Panc1 (cell line): ENCODE measurements around the gene TTC34. TPM values are rescaled to one million over a fixed set of nuclear protein-coding genes. Genes with fewer than 3 reads are reported as not detected.

ENCODE experiments used
- ATAC-seq: fragments of 200-7000 bp; cut with Tn5 transposase; 2 replicates; pipeline ENCODE4 v1.9.1; 2020; ENCODE audit warnings: mild to moderate bottlenecking, moderate library complexity
- BruUV-seq: library from RNA; stranded (reverse); fragments of 400-500 nt; replicated peaks from 2 replicates; lab custom pipeline; 2021; lab: Mats Ljungman, UMichigan
- CTCF ChIA-PET: fragments of 300-600 bp; sonication (Branson Sonifier 250); formaldehyde crosslinking; loops from one replicate; lab custom pipeline; 2022; ENCODE audit warnings: antibody characterized with exemption; lab: Charles Lee
- POLR2A ChIA-PET: fragments of 300-600 bp; sonication (Branson Sonifier 250); formaldehyde crosslinking; loops from one replicate; lab custom pipeline; 2022; ENCODE audit warnings: antibody characterized with exemption; lab: Charles Lee
- DNase-seq: peaks from one replicate; pipeline ENCODE4 v3.0.0-alpha.2; 2010; ENCODE audit warnings: low read depth, low spot score
- H3K27ac ChIP-seq: 2 replicates; pipeline ENCODE4 v1.5.1; 2011; ENCODE audit warnings: mild to moderate bottlenecking, low read length, inconsistent platforms
- H3K27me3 ChIP-seq: fragments of 200-500 bp; sonication (Bioruptor generic); 2 replicates; pipeline ENCODE4 v1.6.0; 2014; ENCODE audit warnings: low read length, inconsistent platforms; ENCODE audit not compliant: control insufficient read depth, insufficient read depth
- H3K36me3 ChIP-seq: fragments of 200-500 bp; sonication (Bioruptor generic); 2 replicates; pipeline ENCODE4 v1.5.1; 2014; ENCODE audit warnings: inconsistent platforms, mild to moderate bottlenecking, low read length, moderate library complexity; ENCODE audit not compliant: control insufficient read depth, insufficient read depth
- H3K4me1 ChIP-seq: 2 replicates; pipeline ENCODE4 v1.5.1; 2011; ENCODE audit warnings: inconsistent platforms, mild to moderate bottlenecking, low read length, moderate library complexity; ENCODE audit not compliant: control insufficient read depth, insufficient read depth
- H3K4me3 ChIP-seq, 2 experiments: 2 replicates each; pipeline ENCODE4 v1.5.1; 2011 to 2012; ENCODE audit warnings: low read depth in 2 of 2, low read length in 2 of 2, mild to moderate bottlenecking in 2 of 2, inconsistent platforms in 1 of 2, moderate library complexity in 1 of 2
- H3K9me3 ChIP-seq: fragments of 200-500 bp; sonication (Bioruptor generic); 2 replicates; pipeline ENCODE4 v1.5.1; 2014; ENCODE audit warnings: low read depth, mild to moderate bottlenecking, inconsistent platforms, low read length, moderate library complexity; ENCODE audit not compliant: control insufficient read depth, insufficient read depth
- POLR2AphosphoS5 ChIP-seq: IDR thresholded peaks from 2 replicates; pipeline ENCODE4 v1.6.1; 2012; ENCODE audit warnings: mild to moderate bottlenecking, low read depth, low read length, moderate library complexity
- SIN3A ChIP-seq: IDR thresholded peaks from 2 replicates; pipeline ENCODE4 v1.6.1; 2012; ENCODE audit warnings: low read depth, mild to moderate bottlenecking, low read length, moderate library complexity, borderline replicate concordance; ENCODE audit not compliant: insufficient read depth
- TCF7L2 ChIP-seq: IDR thresholded peaks from 2 replicates; pipeline ENCODE4 v1.6.1; 2011; ENCODE audit warnings: mild to moderate bottlenecking, low read depth, low read length, inconsistent platforms
- in situ Hi-C: cut with HindIII; loops from 2 replicates; pipeline ENCODE4 v1.10.0; 2016; ENCODE audit warnings: low sequenced_read_pairs, low pct_unique_long_range_greater_than_20kb
- intact Hi-C: fragments of 100-400 bp; cut with micrococcal nuclease; formaldehyde crosslinking; loops from one replicate; pipeline ENCODE4 v1.10.0; 2022; ENCODE audit not compliant: unreplicated experiment
- total RNA-seq: library from RNA; stranded (reverse); gene quantifications from one replicate; pipeline ENCODE4 v1.2.1, GENCODE V29; 2021; ENCODE audit not compliant: unreplicated experiment
- TF ChIP-seq, protein P1 (sequence below): fragments of 450-650 bp; IDR thresholded peaks from 2 replicates; pipeline ENCODE4 v1.5.1; 2017; ENCODE audit warnings: mild to moderate bottlenecking
- TF ChIP-seq, protein P2 (sequence below), 2 experiments: IDR thresholded peaks; 2 replicates each; pipeline ENCODE4 v1.6.1; 2011 to 2012; ENCODE audit warnings: low read depth in 2 of 2, control low read depth in 1 of 2, low read length in 1 of 2, mild to moderate bottlenecking in 1 of 2, moderate library complexity in 1 of 2; ENCODE audit not compliant: insufficient read depth in 1 of 2

The TTC34 gene
- total RNA-seq, 1 experiment from 2014 or later: 1.5 TPM

DNA sequence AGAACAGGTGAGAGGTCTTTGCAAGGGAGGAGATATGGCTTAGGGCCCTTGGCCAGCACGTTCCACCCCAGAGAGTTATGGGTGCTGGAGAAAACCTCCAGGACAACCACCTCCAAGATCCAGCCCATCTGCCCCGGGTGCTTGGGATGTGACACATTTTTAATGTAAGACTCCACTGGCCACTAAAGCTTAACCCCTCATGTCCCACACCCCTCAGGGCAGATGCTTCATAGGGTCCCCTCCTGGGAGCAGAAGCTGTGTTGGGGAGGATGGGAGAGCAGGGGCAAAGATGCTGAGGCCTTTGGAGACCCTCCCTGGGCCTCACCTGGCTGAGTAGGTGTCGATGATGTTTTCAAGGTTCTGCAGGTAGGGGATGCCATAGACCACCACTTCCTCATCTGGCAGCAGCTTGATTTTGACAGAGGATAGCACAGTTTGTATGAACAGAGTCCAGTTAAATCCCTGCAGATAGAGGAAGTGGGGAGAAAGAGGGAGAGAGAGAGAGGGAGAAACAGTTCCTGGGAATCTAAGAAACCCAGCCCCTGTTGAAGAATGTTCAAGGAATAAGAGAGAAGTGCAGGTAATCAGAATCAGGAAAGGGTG, 203.1 kb downstream of the TTC34 start:
- ChIA-PET POLR2A (no interaction called here), CTCF (no interaction called here)
- intact Hi-C loops: no loop called here
- no peaks in the 10 kb centered on the region for H3K36me3 ChIP-seq
- H3K27me3 ChIP-seq: no peaks in the 10 kb centered on the region
- in situ Hi-C loops: no loop called here
- TF ChIP-seq POLR2AphosphoS5 (no peak), SIN3A (no peak), TCF7L2 (no peak)
- TF ChIP-seq, protein P1, sequence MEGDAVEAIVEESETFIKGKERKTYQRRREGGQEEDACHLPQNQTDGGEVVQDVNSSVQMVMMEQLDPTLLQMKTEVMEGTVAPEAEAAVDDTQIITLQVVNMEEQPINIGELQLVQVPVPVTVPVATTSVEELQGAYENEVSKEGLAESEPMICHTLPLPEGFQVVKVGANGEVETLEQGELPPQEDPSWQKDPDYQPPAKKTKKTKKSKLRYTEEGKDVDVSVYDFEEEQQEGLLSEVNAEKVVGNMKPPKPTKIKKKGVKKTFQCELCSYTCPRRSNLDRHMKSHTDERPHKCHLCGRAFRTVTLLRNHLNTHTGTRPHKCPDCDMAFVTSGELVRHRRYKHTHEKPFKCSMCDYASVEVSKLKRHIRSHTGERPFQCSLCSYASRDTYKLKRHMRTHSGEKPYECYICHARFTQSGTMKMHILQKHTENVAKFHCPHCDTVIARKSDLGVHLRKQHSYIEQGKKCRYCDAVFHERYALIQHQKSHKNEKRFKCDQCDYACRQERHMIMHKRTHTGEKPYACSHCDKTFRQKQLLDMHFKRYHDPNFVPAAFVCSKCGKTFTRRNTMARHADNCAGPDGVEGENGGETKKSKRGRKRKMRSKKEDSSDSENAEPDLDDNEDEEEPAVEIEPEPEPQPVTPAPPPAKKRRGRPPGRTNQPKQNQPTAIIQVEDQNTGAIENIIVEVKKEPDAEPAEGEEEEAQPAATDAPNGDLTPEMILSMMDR: no peak
- TF ChIP-seq, protein P2, sequence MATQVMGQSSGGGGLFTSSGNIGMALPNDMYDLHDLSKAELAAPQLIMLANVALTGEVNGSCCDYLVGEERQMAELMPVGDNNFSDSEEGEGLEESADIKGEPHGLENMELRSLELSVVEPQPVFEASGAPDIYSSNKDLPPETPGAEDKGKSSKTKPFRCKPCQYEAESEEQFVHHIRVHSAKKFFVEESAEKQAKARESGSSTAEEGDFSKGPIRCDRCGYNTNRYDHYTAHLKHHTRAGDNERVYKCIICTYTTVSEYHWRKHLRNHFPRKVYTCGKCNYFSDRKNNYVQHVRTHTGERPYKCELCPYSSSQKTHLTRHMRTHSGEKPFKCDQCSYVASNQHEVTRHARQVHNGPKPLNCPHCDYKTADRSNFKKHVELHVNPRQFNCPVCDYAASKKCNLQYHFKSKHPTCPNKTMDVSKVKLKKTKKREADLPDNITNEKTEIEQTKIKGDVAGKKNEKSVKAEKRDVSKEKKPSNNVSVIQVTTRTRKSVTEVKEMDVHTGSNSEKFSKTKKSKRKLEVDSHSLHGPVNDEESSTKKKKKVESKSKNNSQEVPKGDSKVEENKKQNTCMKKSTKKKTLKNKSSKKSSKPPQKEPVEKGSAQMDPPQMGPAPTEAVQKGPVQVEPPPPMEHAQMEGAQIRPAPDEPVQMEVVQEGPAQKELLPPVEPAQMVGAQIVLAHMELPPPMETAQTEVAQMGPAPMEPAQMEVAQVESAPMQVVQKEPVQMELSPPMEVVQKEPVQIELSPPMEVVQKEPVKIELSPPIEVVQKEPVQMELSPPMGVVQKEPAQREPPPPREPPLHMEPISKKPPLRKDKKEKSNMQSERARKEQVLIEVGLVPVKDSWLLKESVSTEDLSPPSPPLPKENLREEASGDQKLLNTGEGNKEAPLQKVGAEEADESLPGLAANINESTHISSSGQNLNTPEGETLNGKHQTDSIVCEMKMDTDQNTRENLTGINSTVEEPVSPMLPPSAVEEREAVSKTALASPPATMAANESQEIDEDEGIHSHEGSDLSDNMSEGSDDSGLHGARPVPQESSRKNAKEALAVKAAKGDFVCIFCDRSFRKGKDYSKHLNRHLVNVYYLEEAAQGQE (IDR thresholded peaks at IDR 0.05; ENCODE audit: insufficient read depth in 1 of 2, low read depth in 2 of 2, low read length in 1 of 2): no peak
- H3K4me3 ChIP-seq: no peak overlapping the region
- H3K9me3 ChIP-seq: no peaks in the 10 kb centered on the region
- ATAC-seq (no peak), DNase-seq (no peak)
- H3K4me1 ChIP-seq: no peaks in the 10 kb centered on the region
- no peak overlapping the region for H3K27ac ChIP-seq
- BruUV-seq: no TSS peak

DNA sequence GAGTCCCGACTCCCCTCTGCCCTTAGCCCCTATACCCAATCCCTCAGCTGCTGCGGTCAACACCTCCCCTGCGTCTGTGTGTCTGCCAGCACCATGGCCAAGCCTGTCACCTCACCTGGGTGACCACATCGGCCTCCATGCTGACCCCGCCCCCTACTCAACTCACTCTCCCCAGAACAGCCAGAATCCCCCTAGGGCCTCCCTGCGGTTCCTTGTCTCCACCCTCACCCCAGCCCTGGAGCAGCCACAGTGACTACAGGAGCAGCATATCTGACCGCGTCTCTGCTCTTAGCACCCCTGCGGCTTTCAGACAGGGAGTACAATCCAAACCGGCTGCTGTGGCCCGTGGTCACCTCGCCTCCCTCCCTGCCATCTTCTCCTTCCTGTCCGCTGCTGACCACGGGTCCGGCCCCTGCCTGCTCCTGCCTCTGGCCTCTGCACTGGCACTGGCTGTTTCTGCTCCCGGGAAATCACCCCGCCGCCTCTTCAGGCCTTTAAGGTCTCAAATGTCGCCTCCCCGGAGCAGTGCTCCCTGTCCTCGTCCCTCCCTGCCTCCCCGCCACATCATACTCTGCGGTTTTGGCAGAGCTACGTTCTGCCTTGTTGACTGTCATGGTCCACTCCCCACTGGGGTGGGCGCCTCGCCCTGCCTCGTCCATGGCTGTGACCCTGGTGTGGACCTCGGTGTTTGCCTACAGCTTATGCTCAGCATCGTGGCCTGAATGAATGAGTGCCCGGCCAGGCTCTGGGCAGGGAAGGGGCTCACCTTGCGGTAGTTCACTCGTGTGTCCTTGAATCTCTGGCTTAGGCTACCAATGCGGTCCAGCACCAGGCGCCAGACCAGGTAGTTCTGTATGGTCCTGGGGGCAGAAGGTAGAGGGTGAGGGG, 203.8 kb downstream of the TTC34 start:
- POLR2A ChIA-PET: no interaction called here
- H3K36me3 ChIP-seq: no peaks in the 10 kb centered on the region
- BruUV-seq: no TSS peak
- TF ChIP-seq, protein P2 (IDR thresholded peaks at IDR 0.05; ENCODE audit: insufficient read depth in 1 of 2, low read depth in 2 of 2, low read length in 1 of 2): no peak
- TF ChIP-seq SIN3A (no peak), POLR2AphosphoS5 (no peak), TCF7L2 (no peak)
- TF ChIP-seq, protein P1: no peak
- H3K4me1 ChIP-seq: no peaks in the 10 kb centered on the region
- ATAC-seq (no peak), DNase-seq (no peak)
- H3K9me3 ChIP-seq: no peaks in the 10 kb centered on the region
- H3K4me3 ChIP-seq: no peak overlapping the region
- intact Hi-C loops (no loop called here), in situ Hi-C loops (no loop called here)
- CTCF ChIA-PET: no interaction called here
- H3K27ac ChIP-seq: no peak overlapping the region
- no peaks in the 10 kb centered on the region for H3K27me3 ChIP-seq
